GM12874 (cell line): ENCODE measurements around the gene SALL1.

Experiments
- CTCF ChIP-seq: IDR thresholded peaks from 2 replicates; pipeline ENCODE4 v1.5.1; 2011; ENCODE audit warnings: low read depth, mild to moderate bottlenecking, control low read depth, low read length, moderate library complexity; ENCODE audit not compliant: insufficient read depth

The SALL1 gene

GRCh38 chr16:51093726-51094280 lies 57.3 kb downstream of the SALL1 start:
- TF ChIP-seq CTCF: no peak
